NT2/D1 (cell line): ENCODE data around the gene TTC13.

Experiments
- YY1 ChIP-seq: IDR thresholded peaks from 2 replicates; pipeline ENCODE4 v1.6.1; 2011; ENCODE audit not compliant: insufficient read length, insufficient read depth
- ZNF274 ChIP-seq: IDR thresholded peaks from 2 replicates; pipeline ENCODE4 v1.6.1; 2011; ENCODE audit warnings: mild to moderate bottlenecking, low read depth, low read length

DNA sequence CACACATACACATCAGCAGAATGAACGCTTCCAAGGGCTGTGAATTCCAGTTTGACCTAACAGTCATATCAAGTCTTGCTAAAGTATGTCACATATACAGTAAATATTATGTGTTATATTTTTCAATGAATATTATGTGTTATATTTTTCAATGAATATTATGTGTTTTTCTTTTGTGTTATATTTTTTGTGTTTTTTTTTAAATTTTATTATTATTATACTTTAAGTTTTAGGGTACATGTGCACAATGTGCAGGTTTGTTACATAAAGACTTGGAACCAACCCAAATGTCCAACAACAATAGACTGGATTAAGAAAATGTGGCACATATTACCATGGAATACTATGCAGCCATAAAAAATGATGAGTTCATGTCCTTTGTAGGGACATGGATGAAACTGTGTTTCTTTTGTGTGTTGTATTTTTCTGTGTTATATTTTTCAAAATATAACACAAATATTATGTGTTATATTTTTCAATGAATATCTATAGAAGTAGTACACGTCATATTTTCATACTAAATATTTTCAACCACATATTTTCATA is 35.5 kb downstream of the TTC13 start:
- TF ChIP-seq ZNF274 (no peak), YY1 (no peak)
